ENCODE data around the gene WNT6. TPM values are rescaled to one million over a fixed set of nuclear protein-coding genes. Genes with fewer than 3 reads are reported as not detected.
A peak's percentile ranks its signal among the peaks of the same experiment; 100 is the strongest.

Gene WNT6
- total RNA-seq, 2 donors from 2014 or later = not detected

GRCh38 chr2:218871345-218872302 is 12.0 kb downstream of the WNT6 start:
- DNase-seq (ENCODE audit: low spot score) (no peak), ATAC-seq (peak; percentile 7 to 33)
- no peaks in the 10 kb centered on the region for H3K36me3 Mint-ChIP-seq
- peaks cover 46 to 66% of the 10 kb centered on the region in 2 donors for H3K27me3 Mint-ChIP-seq
- no peak overlapping the region for H3K27ac Mint-ChIP-seq
- H3K9me3 Mint-ChIP-seq = no peaks in the 10 kb centered on the region
- peak overlapping the region; percentile 58 for H3K4me3 Mint-ChIP-seq
- H3K4me1 Mint-ChIP-seq (ENCODE audit: low read depth in 2 of 2) = peaks cover 15 to 16% of the 10 kb centered on the region in 2 donors

- DNase-seq (ENCODE audit: low spot score) (no peak), ATAC-seq (no peak)
- Mint-ChIP-seq H3K9me3 (no peaks in the 10 kb centered on the region), H3K27me3 (peaks cover 43 to 68% of the 10 kb centered on the region in 2 donors), H3K27ac (no peak overlapping the region), H3K4me1 (ENCODE audit: low read depth in 2 of 2) (peaks cover 18% of the 10 kb centered on the region in 2 donors), H3K4me3 (peak overlapping the region; percentile 18), H3K36me3 (no peaks in the 10 kb centered on the region)
Observed at GRCh38 chr2:218872645-218873358, 13.2 kb downstream of the WNT6 start.

GRCh38 chr2:218873359-218874194 is 14.0 kb downstream of the WNT6 start:
- DNase-seq (ENCODE audit: low spot score) (no peak), ATAC-seq (no peak)
- Mint-ChIP-seq H3K9me3 (no peaks in the 10 kb centered on the region), H3K27me3 (peaks cover 43 to 65% of the 10 kb centered on the region in 2 donors), H3K4me3 (peak overlapping the region; percentile 18), H3K36me3 (no peaks in the 10 kb centered on the region), H3K27ac (no peak overlapping the region), H3K4me1 (ENCODE audit: low read depth in 2 of 2) (peaks cover 18% of the 10 kb centered on the region in 2 donors)

GRCh38 chr2:218875692-218876246 is 16.2 kb downstream of the WNT6 start:
- H3K4me3 Mint-ChIP-seq = no peak overlapping the region
- no peak for ATAC-seq
- H3K9me3 Mint-ChIP-seq = no peaks in the 10 kb centered on the region
- no peak overlapping the region for H3K27ac Mint-ChIP-seq
- H3K4me1 Mint-ChIP-seq (ENCODE audit: low read depth in 2 of 2) = peaks cover 14 to 24% of the 10 kb centered on the region in 2 donors
- H3K36me3 Mint-ChIP-seq = no peaks in the 10 kb centered on the region
- peaks cover 39 to 55% of the 10 kb centered on the region in 2 donors for H3K27me3 Mint-ChIP-seq
- no peak for DNase-seq (ENCODE audit: low spot score)

- no peak overlapping the region for H3K27ac Mint-ChIP-seq
- no peak overlapping the region for H3K4me3 Mint-ChIP-seq
- no peaks in the 10 kb centered on the region for H3K36me3 Mint-ChIP-seq
- peaks cover 44 to 57% of the 10 kb centered on the region in 2 donors for H3K27me3 Mint-ChIP-seq
- DNase-seq (ENCODE audit: low spot score) = no peak
- peaks cover 10 to 22% of the 10 kb centered on the region in 2 donors for H3K4me1 Mint-ChIP-seq (ENCODE audit: low read depth in 2 of 2)
- ATAC-seq = peak; percentile 21 to 68
- no peaks in the 10 kb centered on the region for H3K9me3 Mint-ChIP-seq
Observed at GRCh38 chr2:218876562-218877219, 17.1 kb downstream of the WNT6 start.

- peaks cover 4 to 16% of the 10 kb centered on the region in 2 donors for H3K4me1 Mint-ChIP-seq (ENCODE audit: low read depth in 2 of 2)
- ATAC-seq (no peak), DNase-seq (ENCODE audit: low spot score) (no peak)
- H3K9me3 Mint-ChIP-seq = no peaks in the 10 kb centered on the region
- H3K27ac Mint-ChIP-seq = no peak overlapping the region
- peaks cover 40 to 57% of the 10 kb centered on the region in 2 donors for H3K27me3 Mint-ChIP-seq
- no peaks in the 10 kb centered on the region for H3K36me3 Mint-ChIP-seq
- no peak overlapping the region for H3K4me3 Mint-ChIP-seq
Observed at GRCh38 chr2:218877331-218877730, 17.7 kb downstream of the WNT6 start.

- Mint-ChIP-seq H3K4me1 (ENCODE audit: low read depth in 2 of 2) (peaks cover 4 to 16% of the 10 kb centered on the region in 2 donors), H3K4me3 (no peak overlapping the region), H3K9me3 (no peaks in the 10 kb centered on the region), H3K36me3 (no peaks in the 10 kb centered on the region), H3K27ac (no peak overlapping the region), H3K27me3 (peaks cover 42 to 57% of the 10 kb centered on the region in 2 donors)
- no peak for ATAC-seq
- DNase-seq (ENCODE audit: low spot score) = no peak
Observed at GRCh38 chr2:218877891-218878290, 18.3 kb downstream of the WNT6 start.

GRCh38 chr2:218878486-218878885 is 18.9 kb downstream of the WNT6 start:
- Mint-ChIP-seq H3K4me3 (no peak overlapping the region), H3K27ac (no peak overlapping the region), H3K36me3 (no peaks in the 10 kb centered on the region), H3K4me1 (ENCODE audit: low read depth in 2 of 2) (peaks cover 4 to 12% of the 10 kb centered on the region in 2 donors), H3K9me3 (no peaks in the 10 kb centered on the region), H3K27me3 (peaks cover 41 to 56% of the 10 kb centered on the region in 2 donors)
- ATAC-seq = no peak
- DNase-seq (ENCODE audit: low spot score) = no peak

- Mint-ChIP-seq H3K36me3 (no peaks in the 10 kb centered on the region), H3K4me1 (ENCODE audit: low read depth in 2 of 2) (peaks cover 4 to 12% of the 10 kb centered on the region in 2 donors), H3K4me3 (no peak overlapping the region), H3K27ac (no peak overlapping the region), H3K27me3 (peaks cover 41 to 56% of the 10 kb centered on the region in 2 donors), H3K9me3 (no peaks in the 10 kb centered on the region)
- ATAC-seq (no peak), DNase-seq (ENCODE audit: low spot score) (no peak)
Observed at GRCh38 chr2:218878926-218879761, 19.5 kb downstream of the WNT6 start.

- no peaks in the 10 kb centered on the region for H3K36me3 Mint-ChIP-seq
- no peak overlapping the region for H3K4me3 Mint-ChIP-seq
- DNase-seq (ENCODE audit: low spot score) (no peak), ATAC-seq (no peak)
- peaks cover 42 to 57% of the 10 kb centered on the region in 2 donors for H3K27me3 Mint-ChIP-seq
- no peak overlapping the region for H3K27ac Mint-ChIP-seq
- no peaks in the 10 kb centered on the region for H3K9me3 Mint-ChIP-seq
- peaks cover 4 to 16% of the 10 kb centered on the region in 2 donors for H3K4me1 Mint-ChIP-seq (ENCODE audit: low read depth in 2 of 2)
Observed at GRCh38 chr2:218879776-218880101, 20.1 kb downstream of the WNT6 start.

- H3K27ac Mint-ChIP-seq = no peak within 1 kb of the TSS
- H3K4me1 Mint-ChIP-seq (ENCODE audit: low read depth in 2 of 2) = peaks cover 4 to 17% of the 10 kb centered on the region in 2 donors
Observed at GRCh38 chr2:218880102-218880858, 20.7 kb downstream of the WNT6 start, which contains the start of gene WNT10A. WNT10A (plus strand) TSS chr2:218880852; CDS start chr2:218880996, 144 bp downstream.

More at GRCh38 chr2:218880102-218880858, 20.7 kb downstream of the WNT6 start, which contains the start of gene WNT10A:
- Mint-ChIP-seq H3K36me3 (no peaks in the 10 kb centered on the region), H3K4me3 (peak within 1 kb of the TSS; percentile 32), H3K27me3 (peaks cover 48 to 62% of the 10 kb centered on the region in 2 donors), H3K9me3 (no peaks in the 10 kb centered on the region)
- DNase-seq (ENCODE audit: low spot score) = no peak
- peak; percentile 28 to 38 for ATAC-seq

All from natural killer cell treated with Interleukin-12 subunit alpha and Interleukin-12 subunit beta and Interleukin-15 and Interleukin-18, amount 100 ng/mL, for 72 hours (primary cell).